DND-41 (cell line): ENCODE data around the gene EPHA3.
"Not testable (repeated sequence)": the region's sequence is repeated elsewhere in the genome, so short reads cannot be mapped to it uniquely, and the experiment has no call there.

Experiments
- CTCF ChIP-seq: IDR thresholded peaks from 2 replicates; pipeline ENCODE4 v1.5.1; 2012; ENCODE audit warnings: borderline replicate concordance, low read length, moderate library complexity, mild to moderate bottlenecking; ENCODE audit not compliant: poor library complexity, severe bottlenecking; ENCODE audit errors: extremely low read depth
- EZH2 ChIP-seq: IDR thresholded peaks from 3 replicates; pipeline ENCODE4 v1.6.1; 2012; ENCODE audit warnings: borderline replicate concordance, low read depth, mild to moderate bottlenecking, moderate library complexity, low read length, inconsistent platforms; ENCODE audit not compliant: severe bottlenecking

- not testable (repeated sequence) for TF ChIP-seq CTCF, EZH2
Measured at GRCh38 chr3:89350935-89351334, 243.5 kb downstream of the EPHA3 start.
